ENCODE measurements around the gene DCANP1. TPM values are rescaled to one million over a fixed set of nuclear protein-coding genes. Genes with fewer than 3 reads are reported as not detected.

DCANP1 gene
- total RNA-seq, 1 experiment from 2014 or later = not detected

- Mint-ChIP-seq H3K4me1 (ENCODE audit: low read depth, unreplicated experiment) (peaks cover 38% of the 10 kb centered on the region), H3K36me3 (ENCODE audit: insufficient read depth, unreplicated experiment) (no peaks in the 10 kb centered on the region), H3K27ac (ENCODE audit: unreplicated experiment) (no peak overlapping the region), H3K9me3 (ENCODE audit: unreplicated experiment) (no peaks in the 10 kb centered on the region), H3K27me3 (ENCODE audit: insufficient read depth, unreplicated experiment) (no peaks in the 10 kb centered on the region), H3K4me3 (ENCODE audit: unreplicated experiment) (peak overlapping the region; percentile 72)
- no peak overlapping the region; the same call in 1 of the 2 replicates for H3K4me3 ChIP-seq (ENCODE audit: low read depth, low read length)
- no TSS peak for BruUV-seq (replicated peaks)
- no peaks in the 10 kb centered on the region for H3K9me3 ChIP-seq
- TF ChIP-seq CTCF (IDR thresholded peaks at IDR 0.05; ENCODE audit: insufficient read depth in 1 of 2, low read depth in 1 of 2, low read length in 1 of 2, severe bottlenecking in 1 of 2, unreplicated experiment in 1 of 2) = no peak
- H3K27me3 ChIP-seq (replicated peaks; ENCODE audit: control insufficient read depth, insufficient read depth, low read length) = no peaks in the 10 kb centered on the region
- no peak for DNase-seq
- ChIA-PET CTCF (interaction anchor here (0.6 to 2.1 kb wide), 7 partner anchors 25 to 65 kb away, joined by 3 to 8 read pairs (median 5); no protein-coding TSS in a partner anchor), POLR2A (interaction anchor here (0.6 kb wide), 1 partner anchor 21 kb away, joined by 3 read pairs; no protein-coding TSS in a partner anchor)
- H3K4me1 ChIP-seq = peaks cover 44% of the 10 kb centered on the region
- intact Hi-C loops (cut with micrococcal nuclease; ENCODE audit: unreplicated experiment) = loop anchor here (1.0 kb wide), 1 partner anchor 17 kb away; no protein-coding TSS in a partner anchor
- no peaks in the 10 kb centered on the region for H3K36me3 ChIP-seq (ENCODE audit: control insufficient read depth, insufficient read depth, low read length)
These were observed 43.9 kb upstream of the DCANP1 start for GRCh38 chr5:135491038-135491551.

GRCh38 chr5:135490245-135491037, 43.3 kb upstream of the DCANP1 start:
- Histone ChIP-seq H3K9me3 (no peaks in the 10 kb centered on the region), H3K4me3 (ENCODE audit: low read depth, low read length) (no peak overlapping the region), H3K36me3 (ENCODE audit: control insufficient read depth, insufficient read depth, low read length) (no peaks in the 10 kb centered on the region), H3K4me1 (peaks cover 44% of the 10 kb centered on the region), H3K27me3 (replicated peaks; ENCODE audit: control insufficient read depth, insufficient read depth, low read length) (no peaks in the 10 kb centered on the region)
- TF ChIP-seq CTCF (IDR thresholded peaks at IDR 0.05; ENCODE audit: insufficient read depth in 1 of 2, low read depth in 1 of 2, low read length in 1 of 2, severe bottlenecking in 1 of 2, unreplicated experiment in 1 of 2) = no peak
- Mint-ChIP-seq H3K4me3 (ENCODE audit: unreplicated experiment) (peak overlapping the region; percentile 72), H3K27ac (ENCODE audit: unreplicated experiment) (peak overlapping the region; percentile 67), H3K27me3 (ENCODE audit: insufficient read depth, unreplicated experiment) (no peaks in the 10 kb centered on the region), H3K36me3 (ENCODE audit: insufficient read depth, unreplicated experiment) (no peaks in the 10 kb centered on the region), H3K9me3 (ENCODE audit: unreplicated experiment) (no peaks in the 10 kb centered on the region), H3K4me1 (ENCODE audit: low read depth, unreplicated experiment) (peaks cover 38% of the 10 kb centered on the region)
- CTCF ChIA-PET = interaction anchor here (0.6 to 2.1 kb wide), 7 partner anchors 24 to 76 kb away, joined by 3 to 8 read pairs (median 5); no protein-coding TSS in a partner anchor
- BruUV-seq (replicated peaks) = no TSS peak
- POLR2A ChIA-PET = interaction anchor here (0.6 kb wide), 1 partner anchor 21 kb away, joined by 3 read pairs; no protein-coding TSS in a partner anchor
- DNase-seq = no peak
- intact Hi-C loops (cut with micrococcal nuclease; ENCODE audit: unreplicated experiment) = loop anchor here (1.0 kb wide), 1 partner anchor 18 kb away; no protein-coding TSS in a partner anchor

- H3K27me3 Mint-ChIP-seq (ENCODE audit: insufficient read depth, unreplicated experiment) = no peaks in the 10 kb centered on the region
- BruUV-seq (replicated peaks) = no TSS peak
- CTCF ChIA-PET = interaction anchor here (0.8 to 2.1 kb wide), 5 partner anchors 23 to 77 kb away, joined by 3 to 8 read pairs (median 5); no protein-coding TSS in a partner anchor
These were observed 42.5 kb upstream of the DCANP1 start for GRCh38 chr5:135489466-135490244.

More at GRCh38 chr5:135489466-135490244, 42.5 kb upstream of the DCANP1 start:
- Histone ChIP-seq H3K27me3 (replicated peaks; ENCODE audit: control insufficient read depth, insufficient read depth, low read length) (no peaks in the 10 kb centered on the region), H3K36me3 (ENCODE audit: control insufficient read depth, insufficient read depth, low read length) (no peaks in the 10 kb centered on the region), H3K4me3 (ENCODE audit: low read depth, low read length) (peak overlapping the region; percentile 34), H3K9me3 (no peaks in the 10 kb centered on the region), H3K4me1 (peaks cover 44% of the 10 kb centered on the region)
- peaks cover 38% of the 10 kb centered on the region for H3K4me1 Mint-ChIP-seq (ENCODE audit: low read depth, unreplicated experiment)
- peak overlapping the region; percentile 67 for H3K27ac Mint-ChIP-seq (ENCODE audit: unreplicated experiment)
- POLR2A ChIA-PET = no interaction called here
- intact Hi-C loops (cut with micrococcal nuclease; ENCODE audit: unreplicated experiment) = loop anchor here (2.0 kb wide), 1 partner anchor 63 kb away; no protein-coding TSS in a partner anchor
- no peaks in the 10 kb centered on the region for H3K9me3 Mint-ChIP-seq (ENCODE audit: unreplicated experiment)
- H3K36me3 Mint-ChIP-seq (ENCODE audit: insufficient read depth, unreplicated experiment) = no peaks in the 10 kb centered on the region
- peak; percentile 53 to 56 for DNase-seq
- H3K4me3 Mint-ChIP-seq (ENCODE audit: unreplicated experiment) = peak overlapping the region; percentile 72
- TF ChIP-seq CTCF (IDR thresholded peaks at IDR 0.05; ENCODE audit: insufficient read depth in 1 of 2, low read depth in 1 of 2, low read length in 1 of 2, severe bottlenecking in 1 of 2, unreplicated experiment in 1 of 2) = no peak
